ENCODE results near the gene FHL1. TPM values are rescaled to one million over a fixed set of nuclear protein-coding genes. Genes with fewer than 3 reads are reported as not detected.

FHL1 gene
- total and polyA plus RNA-seq, 2 donors (not counting 3 experiments of a cell fraction or from before 2014, with no cell fraction given) = 50.6 to 59.4 TPM

GRCh38 chrX:136154998-136155397 is 7.7 kb downstream of the FHL1 start:
- H3K9me1 ChIP-seq (replicated peaks; ENCODE audit: control insufficient read depth, extremely low read depth, insufficient read depth, low read length) = no peaks in the 10 kb centered on the region
- H3K36me3 ChIP-seq (ENCODE audit: control insufficient read depth in 2 of 2, extremely low read depth in 1 of 2, insufficient read depth in 2 of 2, low read length in 2 of 2) = no peaks in the 10 kb centered on the region
- H3K4me3 ChIP-seq (replicated peaks in 1 of 3; ENCODE audit: insufficient read depth in 1 of 3, low read depth in 1 of 3, low read length in 3 of 3) = no peak overlapping the region
- BruUV-seq (replicated peaks) = no TSS peak
- no peak overlapping the region for H2AFZ ChIP-seq (ENCODE audit: low read depth, low read length)
- FAIRE-seq (no peak), DNase-seq (ENCODE audit: low read depth, low spot score) (no peak)
- H3K9me3 ChIP-seq (replicated peaks; ENCODE audit: control insufficient read depth, insufficient read depth, low read length) = no peaks in the 10 kb centered on the region
- no peaks in the 10 kb centered on the region for H4K20me1 ChIP-seq (replicated peaks; ENCODE audit: control insufficient read depth, extremely low read depth, insufficient read depth, low read length)
- TF ChIP-seq FOS (IDR thresholded peaks at IDR 0.05; ENCODE audit: borderline replicate concordance, insufficient read depth, low read length) = no peak
- TF ChIP-seq POLR2AphosphoS5 (IDR thresholded peaks at IDR 0.05; ENCODE audit: insufficient read depth, low read depth, low read length) = no peak
- no peak for TF ChIP-seq GATA2 (IDR thresholded peaks at IDR 0.05; ENCODE audit: insufficient read depth, insufficient read length, low read depth, low read length)
- no peak for TF ChIP-seq MYC (IDR thresholded peaks at IDR 0.05; ENCODE audit: low read depth, low read length)
- no peak for TF ChIP-seq CTCF (IDR thresholded peaks at IDR 0.05; ENCODE audit: extremely low read depth in 1 of 2, insufficient read depth in 1 of 2, low read depth in 1 of 2, low read length in 2 of 2)
- no peak for TF ChIP-seq MAX (IDR thresholded peaks at IDR 0.05; ENCODE audit: insufficient read depth, insufficient read length)
- no peak for TF ChIP-seq EZH2 (IDR thresholded peaks at IDR 0.05; ENCODE audit: borderline replicate concordance, low read depth, low read length, severe bottlenecking)
- TF ChIP-seq POLR2A (IDR thresholded peaks at IDR 0.05; ENCODE audit: low read depth, low read length) = no peak
- no peak for TF ChIP-seq JUN (IDR thresholded peaks at IDR 0.05; ENCODE audit: borderline replicate concordance, insufficient read depth, insufficient read length, low read depth)
- dilution Hi-C loops (cut with MboI; ENCODE audit: extremely low pct_ligation_motif_present, low sequenced_read_pairs) (no loop called here), intact Hi-C loops (cut with micrococcal nuclease) (no loop called here)
- no peaks in the 10 kb centered on the region for H3K79me2 ChIP-seq (ENCODE audit: control insufficient read depth, insufficient read depth, low read length)
- H3K27me3 ChIP-seq (ENCODE audit: control insufficient read depth in 2 of 2, insufficient read depth in 2 of 2, low read length in 2 of 2) = no peaks in the 10 kb centered on the region
- H3K27ac ChIP-seq (ENCODE audit: insufficient read depth, low read depth, low read length) = no peak overlapping the region
- no peak overlapping the region for H3K9ac ChIP-seq (replicated peaks; ENCODE audit: extremely low read depth, insufficient read depth, low read length)
- no peak overlapping the region for H3K4me2 ChIP-seq (ENCODE audit: insufficient read depth, low read length)
- H3K4me1 ChIP-seq (ENCODE audit: control insufficient read depth, extremely low read depth, insufficient read depth, low read length) = no peaks in the 10 kb centered on the region
- ChIA-PET CTCF (interaction anchor here (1.0 kb wide), 1 partner anchor 127 kb away, joined by 4 read pairs; no protein-coding TSS in a partner anchor), POLR2A (no interaction called here)
